ENCODE data around the gene RBCK1.
"Not testable (repeated sequence)": the region's sequence is repeated elsewhere in the genome, so short reads cannot be mapped to it uniquely, and the experiment has no call there.

The RBCK1 gene

DNA sequence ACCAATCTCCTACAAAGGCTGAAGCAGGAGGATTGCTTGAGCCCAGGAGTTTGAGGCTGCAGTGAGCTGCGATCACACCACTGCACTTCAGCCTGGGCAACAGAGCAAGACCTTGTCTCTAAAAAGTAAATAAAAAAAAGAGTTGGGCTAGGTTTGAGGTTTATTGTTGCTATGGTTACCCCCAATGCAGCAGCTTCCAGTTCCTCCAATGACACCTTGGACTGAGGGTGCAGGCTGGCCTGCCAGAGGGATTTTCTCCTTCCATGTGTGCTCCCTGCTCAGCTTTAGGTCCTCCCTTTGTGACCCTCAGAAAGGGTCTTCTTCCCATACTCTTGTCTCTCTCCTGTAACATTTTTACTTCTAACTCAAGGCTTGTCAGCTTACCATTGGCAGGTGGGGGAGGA is 64.8 kb downstream of the RBCK1 start:
- DNase-seq (ENCODE audit: low spot score): no peak

GRCh38 chr20:474581-474980 is 66.5 kb downstream of the RBCK1 start:
- DNase-seq (ENCODE audit: low spot score): no peak

- DNase-seq (ENCODE audit: low spot score): no peak
These were observed 67.6 kb downstream of the RBCK1 start for GRCh38 chr20:475463-476357.

DNA sequence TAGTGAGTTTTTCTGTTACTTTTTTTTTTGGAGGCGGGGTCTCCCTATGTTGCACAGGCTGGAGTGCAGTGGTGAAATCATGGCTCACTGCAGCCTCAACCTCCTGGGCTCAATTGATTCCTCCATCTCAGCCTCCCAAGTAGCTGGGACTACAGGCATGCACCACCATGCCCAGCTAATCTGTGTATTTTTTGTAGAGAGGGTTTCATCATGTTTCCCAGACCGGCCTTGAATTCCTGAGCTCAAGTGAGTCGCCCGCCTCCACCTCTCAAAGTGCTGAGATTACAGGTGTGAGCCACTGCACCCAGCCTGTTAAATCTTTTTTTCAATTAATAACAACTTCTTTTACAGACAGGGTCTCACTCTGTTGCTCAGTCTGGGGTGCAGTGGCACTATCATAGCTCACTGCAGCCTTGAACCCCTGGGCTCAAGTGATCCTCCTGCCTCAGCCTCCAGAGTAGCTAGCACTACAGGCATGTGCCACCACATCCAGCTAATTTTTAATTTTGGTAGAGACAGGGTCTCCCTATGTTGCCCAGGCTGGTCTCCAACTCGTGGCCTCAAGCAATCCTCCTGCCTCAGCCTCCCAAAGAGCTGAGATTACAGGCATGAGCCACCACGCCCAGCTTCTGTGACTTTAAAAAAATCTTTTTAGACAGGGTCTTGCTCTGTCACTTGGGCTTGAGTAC is 68.6 kb downstream of the RBCK1 start:
- DNase-seq (ENCODE audit: low spot score): not testable (repeated sequence)

DNA sequence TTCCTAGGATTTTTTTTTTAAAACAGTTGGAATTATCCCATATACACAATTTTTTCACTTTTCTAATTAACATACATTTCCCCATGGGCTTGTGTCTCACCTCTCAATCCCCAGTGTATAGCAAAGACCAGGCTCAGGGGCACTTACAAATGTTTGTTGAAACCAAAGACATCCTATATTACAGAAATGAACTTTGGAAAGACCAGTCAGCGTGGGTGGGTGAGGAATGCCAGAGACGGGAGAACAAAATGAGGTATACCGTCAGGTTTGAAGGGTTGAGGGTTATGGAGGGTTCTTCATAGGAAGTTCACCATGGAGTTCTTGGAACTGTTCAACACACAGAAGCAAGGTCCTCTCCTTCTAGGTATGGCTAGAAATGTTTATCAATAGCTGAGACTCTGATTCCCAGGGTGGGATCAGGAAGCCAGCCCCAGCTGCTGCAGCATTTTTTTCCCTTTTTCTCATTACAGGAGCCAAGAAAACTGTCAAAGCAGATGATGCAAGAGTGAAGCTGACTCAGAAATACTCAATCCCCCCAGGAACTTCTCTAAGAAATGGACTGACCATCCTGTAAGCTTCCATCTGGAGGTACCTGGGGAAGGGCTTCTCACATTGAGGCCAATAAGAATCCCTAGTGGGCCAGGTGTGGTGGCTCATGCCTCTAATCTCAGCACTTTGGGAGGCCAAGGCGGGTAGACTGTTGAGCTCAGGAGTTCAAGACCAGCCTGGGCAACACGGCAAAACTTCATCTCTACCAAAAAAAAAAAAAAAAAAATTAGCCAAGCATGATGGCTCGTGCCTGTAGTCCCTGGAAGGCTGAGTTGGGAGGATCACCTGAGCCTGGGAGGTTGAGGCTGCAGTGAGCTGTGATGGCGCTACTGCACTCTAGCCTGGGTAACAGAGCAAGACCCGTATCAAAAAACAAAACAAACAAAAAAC is 70.2 kb downstream of the RBCK1 start:
- no peak for DNase-seq (ENCODE audit: low spot score)

DNA sequence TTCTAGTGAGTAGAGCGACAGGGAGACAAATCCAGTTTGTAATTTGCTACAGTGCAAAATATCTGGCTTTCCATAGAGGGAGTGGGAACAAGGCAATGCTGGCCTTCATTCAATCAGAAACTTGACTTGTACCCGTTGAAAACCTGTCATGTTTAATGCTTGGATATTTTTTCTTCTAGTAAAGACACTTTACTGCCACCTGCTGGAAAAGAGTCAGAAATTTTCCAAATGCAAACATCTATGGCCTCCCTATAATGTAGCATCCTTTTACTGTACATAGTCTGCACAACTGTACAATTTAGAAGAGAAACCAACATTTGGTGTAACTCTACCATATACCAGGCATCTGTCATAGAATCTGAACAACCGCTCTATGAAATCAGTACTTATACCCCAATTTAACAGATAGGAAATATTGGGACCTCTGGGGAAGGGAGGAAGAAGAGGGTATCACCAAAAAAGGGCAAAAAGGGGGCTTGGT is 70.9 kb downstream of the RBCK1 start:
- peak; percentile 64 for DNase-seq (ENCODE audit: low spot score)

DNA sequence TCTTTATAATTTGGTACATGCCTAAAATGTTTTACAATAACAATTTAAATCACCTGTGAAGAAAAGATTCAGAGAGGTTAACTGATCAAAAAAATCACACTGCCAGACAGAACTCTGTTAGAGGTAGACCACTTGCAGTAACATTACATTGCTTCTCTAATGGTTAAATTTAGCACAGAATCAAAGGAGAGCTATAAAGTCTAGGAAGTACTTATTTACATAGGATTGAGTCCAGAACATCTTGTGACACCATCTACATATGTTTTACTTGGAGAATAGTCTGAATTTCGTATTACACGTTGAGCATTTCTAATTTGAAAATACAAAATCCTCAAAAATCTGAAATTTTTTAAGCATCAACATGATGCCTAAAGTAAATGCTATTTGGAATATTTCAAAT is 71.4 kb downstream of the RBCK1 start:
- DNase-seq (ENCODE audit: low spot score): no peak

DNA sequence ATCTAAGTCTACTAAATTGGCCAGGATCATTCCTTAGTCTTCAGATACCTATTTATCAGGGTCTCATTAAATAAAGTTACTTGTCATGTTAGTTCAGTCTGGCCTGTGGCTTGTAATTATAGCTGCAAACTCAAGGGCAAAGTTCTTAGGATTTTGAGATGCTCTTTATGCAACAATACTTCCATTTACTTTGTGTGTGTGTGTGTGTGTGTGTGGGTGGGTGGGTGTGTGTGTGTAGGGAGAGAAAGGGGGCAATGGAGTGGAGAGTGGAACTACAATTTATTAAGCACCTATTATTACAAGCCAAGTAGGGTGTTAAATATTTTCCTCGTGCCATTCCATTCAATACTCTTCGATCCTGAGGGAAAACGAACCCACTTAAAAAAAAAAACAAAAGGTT is 71.9 kb downstream of the RBCK1 start:
- DNase-seq (ENCODE audit: low spot score): no peak

GRCh38 chr20:481167-481566 is 73.1 kb downstream of the RBCK1 start:
- DNase-seq (ENCODE audit: low spot score): no peak
